ENCODE measurements around the gene DHPS. TPM values are rescaled to one million over a fixed set of nuclear protein-coding genes. Genes with fewer than 3 reads are reported as not detected.

The DHPS gene
- total RNA-seq, 1 experiment from 2014 or later = 150 TPM

DNA sequence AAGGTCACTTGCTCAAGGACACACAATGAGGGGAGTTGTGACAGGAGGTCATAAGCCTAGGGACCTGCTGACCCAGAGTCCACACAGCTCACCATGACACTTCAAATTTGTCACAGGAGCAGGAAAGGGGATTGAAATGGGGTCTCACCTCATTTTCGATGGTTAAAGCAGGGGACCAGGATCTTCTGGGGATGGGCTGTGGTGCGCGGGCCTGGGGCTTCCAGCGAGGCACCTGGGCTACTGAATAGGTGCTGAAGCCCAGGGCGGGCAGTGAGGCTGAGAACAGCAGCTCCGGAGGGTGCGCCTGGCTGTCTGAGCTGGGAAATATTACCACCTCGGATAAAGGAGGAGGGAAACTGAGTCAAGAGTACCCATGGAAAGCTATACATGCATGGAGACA lies 26.1 kb downstream of the DHPS start:
- no peaks in the 10 kb centered on the region for H4K20me1 ChIP-seq (ENCODE audit: low read length)
- H2AFZ ChIP-seq (ENCODE audit: low read length) = no peak overlapping the region
- no peaks in the 10 kb centered on the region for H3K9me2 ChIP-seq (replicated peaks; ENCODE audit: low read length)
- H3K27ac ChIP-seq (ENCODE audit: low read length) = no peak overlapping the region
- no peak overlapping the region for H3K4me2 ChIP-seq (ENCODE audit: low read length)
- no TSS peak for BruUV-seq (replicated peaks)
- no peak overlapping the region for H3K9ac ChIP-seq (ENCODE audit: low read length)
- no peak overlapping the region for H3K4me3 ChIP-seq (ENCODE audit: low read length)
- ATAC-seq (no peak), DNase-seq (no peak)
- POLR2A ChIA-PET (ENCODE audit: unreplicated experiment) = no interaction called here
- no peaks in the 10 kb centered on the region for H3F3A ChIP-seq (ENCODE audit: low read length, unreplicated experiment)
- no peaks in the 10 kb centered on the region for H3K79me2 ChIP-seq (ENCODE audit: low read length)
- H3K36me3 ChIP-seq (ENCODE audit: low read depth, low read length) = peaks cover 23% of the 10 kb centered on the region
- H3K4me1 ChIP-seq (ENCODE audit: insufficient read depth, low read length) = no peaks in the 10 kb centered on the region
- TF ChIP-seq EZH2phosphoT487 (IDR thresholded peaks at IDR 0.05; ENCODE audit: borderline replicate concordance, low read length) (no peak), CTCF (conservative IDR thresholded peaks at IDR 0.05; ENCODE audit: low read depth, low read length) (no peak), EZH2 (IDR thresholded peaks at IDR 0.05; ENCODE audit: low read length, unreplicated experiment) (no peak)
- no peaks in the 10 kb centered on the region for H3K9me3 ChIP-seq (ENCODE audit: low read length)
- CTCF ChIA-PET = no interaction called here
- intact Hi-C loops (cut with micrococcal nuclease) = no loop called here
- H3K27me3 ChIP-seq (ENCODE audit: low read length) = no peaks in the 10 kb centered on the region

GRCh38 chr19:12652219-12652618 lies 29.5 kb downstream of the DHPS start:
- H2AFZ ChIP-seq (ENCODE audit: low read length) = no peak overlapping the region
- DNase-seq (no peak), ATAC-seq (no peak)
- no peaks in the 10 kb centered on the region for H3K4me1 ChIP-seq (ENCODE audit: insufficient read depth, low read length)
- no peaks in the 10 kb centered on the region for H3F3A ChIP-seq (ENCODE audit: low read length, unreplicated experiment)
- CTCF ChIA-PET = no interaction called here
- intact Hi-C loops (cut with micrococcal nuclease) = no loop called here
- POLR2A ChIA-PET (ENCODE audit: unreplicated experiment) = no interaction called here
- TF ChIP-seq EZH2 (IDR thresholded peaks at IDR 0.05; ENCODE audit: low read length, unreplicated experiment) = no peak
- TF ChIP-seq EZH2phosphoT487 (IDR thresholded peaks at IDR 0.05; ENCODE audit: borderline replicate concordance, low read length) = no peak
- no peak for TF ChIP-seq CTCF (conservative IDR thresholded peaks at IDR 0.05; ENCODE audit: low read depth, low read length)
- no peak overlapping the region for H3K27ac ChIP-seq (ENCODE audit: low read length)
- BruUV-seq (replicated peaks) = no TSS peak
- H3K36me3 ChIP-seq (ENCODE audit: low read depth, low read length) = peaks cover 16% of the 10 kb centered on the region
- H4K20me1 ChIP-seq (ENCODE audit: low read length) = no peaks in the 10 kb centered on the region
- H3K79me2 ChIP-seq (ENCODE audit: low read length) = no peaks in the 10 kb centered on the region
- H3K27me3 ChIP-seq (ENCODE audit: low read length) = no peaks in the 10 kb centered on the region
- H3K4me2 ChIP-seq (ENCODE audit: low read length) = no peak overlapping the region
- H3K9me2 ChIP-seq (replicated peaks; ENCODE audit: low read length) = no peaks in the 10 kb centered on the region
- H3K9me3 ChIP-seq (ENCODE audit: low read length) = no peaks in the 10 kb centered on the region
- H3K4me3 ChIP-seq (ENCODE audit: low read length) = no peak overlapping the region
- H3K9ac ChIP-seq (ENCODE audit: low read length) = no peak overlapping the region

DNA sequence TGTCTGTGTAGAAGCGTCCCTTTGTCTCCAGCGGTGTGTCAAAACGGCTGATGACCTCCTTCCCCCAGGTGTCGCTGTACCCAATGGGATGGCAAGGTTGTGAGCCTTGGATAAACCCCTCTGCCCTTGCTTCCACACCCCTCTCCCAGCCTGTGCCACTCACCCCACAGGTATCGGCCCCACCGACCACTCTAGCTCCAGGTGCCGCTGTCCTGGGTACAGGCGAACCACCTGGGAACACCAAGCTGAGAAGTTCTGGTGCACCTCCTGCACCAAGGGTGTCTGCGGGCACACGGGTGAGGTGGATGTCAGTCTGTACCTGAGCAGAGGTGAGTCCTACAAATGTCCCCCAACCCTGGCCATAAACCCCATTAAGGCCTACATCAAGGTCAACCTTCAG lies 31.7 kb downstream of the DHPS start:
- DNase-seq = no peak
- TF ChIP-seq CTCF (conservative IDR thresholded peaks at IDR 0.05; ENCODE audit: low read depth, low read length) = no peak
- TF ChIP-seq EZH2phosphoT487 (IDR thresholded peaks at IDR 0.05; ENCODE audit: borderline replicate concordance, low read length) = no peak
- no peak for TF ChIP-seq EZH2 (IDR thresholded peaks at IDR 0.05; ENCODE audit: low read length, unreplicated experiment)
- intact Hi-C loops (cut with micrococcal nuclease) = no loop called here
- POLR2A ChIA-PET (ENCODE audit: unreplicated experiment) = no interaction called here
- no peak overlapping the region for H3K4me2 ChIP-seq (ENCODE audit: low read length)
- H4K20me1 ChIP-seq (ENCODE audit: low read length) = no peaks in the 10 kb centered on the region
- no peak overlapping the region for H3K4me3 ChIP-seq (ENCODE audit: low read length)
- H3F3A ChIP-seq (ENCODE audit: low read length, unreplicated experiment) = no peaks in the 10 kb centered on the region
- H3K9me3 ChIP-seq (ENCODE audit: low read length) = no peaks in the 10 kb centered on the region
- CTCF ChIA-PET = no interaction called here
- H2AFZ ChIP-seq (ENCODE audit: low read length) = no peak overlapping the region
- H3K27ac ChIP-seq (ENCODE audit: low read length) = no peak overlapping the region
- no peaks in the 10 kb centered on the region for H3K9me2 ChIP-seq (replicated peaks; ENCODE audit: low read length)
- no peaks in the 10 kb centered on the region for H3K4me1 ChIP-seq (ENCODE audit: insufficient read depth, low read length)
- H3K36me3 ChIP-seq (ENCODE audit: low read depth, low read length) = 0 out of 2 replicates have a peak, but pooled peaks cover 3% of the 10 kb centered on the region
- no TSS peak for BruUV-seq (replicated peaks)
- H3K27me3 ChIP-seq (ENCODE audit: low read length) = no peaks in the 10 kb centered on the region
- ATAC-seq = no peak
- no peaks in the 10 kb centered on the region for H3K79me2 ChIP-seq (ENCODE audit: low read length)
- H3K9ac ChIP-seq (ENCODE audit: low read length) = no peak overlapping the region
